ENCODE data around the gene POLR1A. TPM values are rescaled to one million over a fixed set of nuclear protein-coding genes. Genes with fewer than 3 reads are reported as not detected.

Gene POLR1A
- total RNA-seq, 2 experiments from 2014 or later, result 13.1 to 13.4 TPM

DNA sequence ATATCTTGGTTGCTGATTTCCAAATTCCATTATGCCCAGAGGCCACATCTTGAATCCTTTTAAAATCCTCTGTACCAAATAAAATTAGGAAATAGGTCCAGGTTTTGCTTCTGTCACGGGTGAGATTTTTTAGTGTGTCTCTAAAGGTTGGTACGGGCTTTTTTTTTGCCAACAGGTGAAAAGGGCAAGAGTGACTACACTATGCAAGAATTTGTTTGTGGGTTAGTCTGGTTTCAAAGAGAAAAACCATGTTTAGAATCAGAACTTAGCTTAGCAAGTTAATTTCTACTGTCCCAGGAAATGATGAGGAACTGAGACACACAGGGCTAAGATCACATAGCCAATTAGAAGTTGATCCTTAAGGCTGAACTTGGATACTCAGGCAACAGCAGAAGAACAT is 41.7 kb downstream of the POLR1A start:
- Mint-ChIP-seq H3K9me3 (peaks cover 2% of the 10 kb centered on the region), H3K4me3 (no peak overlapping the region), H3K4me1 (ENCODE audit: low read depth) (peaks cover 13% of the 10 kb centered on the region), H3K27me3 (no peaks in the 10 kb centered on the region), H3K36me3 (ENCODE audit: low read depth) (peaks cover 91% of the 10 kb centered on the region), H3K27ac (no peak overlapping the region)
- Histone ChIP-seq H3K4me1 (ENCODE audit: insufficient read depth, low read length) (peaks cover 12% of the 10 kb centered on the region), H3K27me3 (ENCODE audit: control insufficient read depth in 1 of 2, insufficient read depth in 2 of 2, low read length in 2 of 2) (no peaks in the 10 kb centered on the region), H3K4me3 (ENCODE audit: low read length) (no peak overlapping the region), H3K27ac (ENCODE audit: low read depth in 1 of 2, low read length in 2 of 2) (no peak overlapping the region), H3K36me3 (ENCODE audit: insufficient read depth, low read length) (peaks cover 51% of the 10 kb centered on the region), H3K9me3 (ENCODE audit: control insufficient read depth in 1 of 2, insufficient read depth in 1 of 2, low read length in 2 of 2) (no peaks in the 10 kb centered on the region)
- ATAC-seq (ENCODE audit: poor library complexity) (no peak), DNase-seq (no peak)
- no peak for TF ChIP-seq CTCF (IDR thresholded peaks at IDR 0.05)
- ChIA-PET POLR2A (interaction anchor here (0.6 kb wide), 1 partner anchor 21 kb away, joined by 5 read pairs; no protein-coding TSS in a partner anchor), CTCF (no interaction called here)
- intact Hi-C loops (cut with DNase I, micrococcal nuclease), result no loop called here

GRCh38 chr2:86062043-86062442 is 43.6 kb downstream of the POLR1A start:
- no peak overlapping the region for H3K27ac Mint-ChIP-seq
- intact Hi-C loops (cut with DNase I, micrococcal nuclease), result no loop called here
- no peak for TF ChIP-seq CTCF (IDR thresholded peaks at IDR 0.05)
- Histone ChIP-seq H3K27me3 (ENCODE audit: control insufficient read depth in 1 of 2, insufficient read depth in 2 of 2, low read length in 2 of 2) (no peaks in the 10 kb centered on the region), H3K4me1 (ENCODE audit: insufficient read depth, low read length) (no peaks in the 10 kb centered on the region), H3K4me3 (ENCODE audit: low read length) (no peak overlapping the region), H3K27ac (ENCODE audit: low read depth in 1 of 2, low read length in 2 of 2) (no peak overlapping the region), H3K9me3 (ENCODE audit: control insufficient read depth in 1 of 2, insufficient read depth in 1 of 2, low read length in 2 of 2) (no peaks in the 10 kb centered on the region), H3K36me3 (ENCODE audit: insufficient read depth, low read length) (peaks cover 47% of the 10 kb centered on the region)
- H3K4me3 Mint-ChIP-seq, result no peak overlapping the region
- H3K27me3 Mint-ChIP-seq, result no peaks in the 10 kb centered on the region
- peaks cover 89% of the 10 kb centered on the region for H3K36me3 Mint-ChIP-seq (ENCODE audit: low read depth)
- ChIA-PET CTCF (no interaction called here), POLR2A (no interaction called here)
- DNase-seq (no peak), ATAC-seq (ENCODE audit: poor library complexity) (no peak)
- peaks cover 4% of the 10 kb centered on the region for H3K4me1 Mint-ChIP-seq (ENCODE audit: low read depth)
- H3K9me3 Mint-ChIP-seq, result peaks cover 2% of the 10 kb centered on the region

DNA sequence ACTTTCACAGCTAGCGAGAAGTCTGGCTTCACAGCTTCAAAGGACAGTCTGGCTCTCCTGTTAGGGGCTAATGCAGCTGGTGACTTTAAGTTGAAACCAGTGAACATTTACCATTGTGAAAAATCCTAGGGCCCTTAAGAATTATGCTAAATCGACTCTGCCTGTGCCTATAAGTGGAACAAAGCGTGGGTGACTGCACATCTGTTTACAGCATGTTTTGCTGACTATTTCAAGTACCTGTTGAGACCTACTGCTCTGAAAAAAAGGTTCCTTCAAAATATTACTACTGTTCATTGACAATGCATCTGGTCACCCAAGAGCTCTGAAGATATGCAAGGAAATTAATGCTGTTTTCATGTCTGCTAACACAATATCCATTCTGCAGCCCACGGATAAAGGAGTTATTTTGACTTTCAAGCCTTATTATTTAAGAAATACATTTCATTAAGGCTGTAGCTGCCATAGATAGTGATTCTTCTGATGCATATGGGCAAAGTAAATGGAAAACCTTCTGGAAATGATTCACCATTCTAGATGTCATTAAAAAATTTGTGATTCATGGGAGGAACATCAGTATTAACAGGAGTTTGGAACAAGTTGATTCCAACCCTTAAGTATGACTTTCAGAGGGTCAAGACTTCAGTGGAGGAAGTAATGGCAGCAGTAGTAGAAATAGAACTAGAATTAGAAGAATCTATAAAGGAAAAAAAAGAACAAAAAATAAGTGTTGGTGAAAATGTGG is 48.9 kb downstream of the POLR1A start:
- ATAC-seq (ENCODE audit: poor library complexity), result no peak
- intact Hi-C loops (cut with DNase I, micrococcal nuclease), result no loop called here
- H3K9me3 Mint-ChIP-seq, result no peaks in the 10 kb centered on the region
- no peak for TF ChIP-seq CTCF (IDR thresholded peaks at IDR 0.05)
- H3K27me3 ChIP-seq (ENCODE audit: control insufficient read depth in 1 of 2, insufficient read depth in 2 of 2, low read length in 2 of 2), result no peaks in the 10 kb centered on the region
- H3K4me1 ChIP-seq (ENCODE audit: insufficient read depth, low read length), result no peaks in the 10 kb centered on the region
- no peak overlapping the region for H3K27ac Mint-ChIP-seq
- H3K27ac ChIP-seq (ENCODE audit: low read depth in 1 of 2, low read length in 2 of 2), result no peak overlapping the region
- H3K27me3 Mint-ChIP-seq, result no peaks in the 10 kb centered on the region
- H3K36me3 Mint-ChIP-seq (ENCODE audit: low read depth), result peaks cover 86% of the 10 kb centered on the region
- no peak overlapping the region for H3K4me3 ChIP-seq (ENCODE audit: low read length)
- CTCF ChIA-PET, result no interaction called here
- H3K4me3 Mint-ChIP-seq, result no peak overlapping the region
- DNase-seq, result no peak
- H3K9me3 ChIP-seq (ENCODE audit: control insufficient read depth in 1 of 2, insufficient read depth in 1 of 2, low read length in 2 of 2), result no peaks in the 10 kb centered on the region
- peaks cover 39% of the 10 kb centered on the region for H3K36me3 ChIP-seq (ENCODE audit: insufficient read depth, low read length)
- POLR2A ChIA-PET, result no interaction called here
- H3K4me1 Mint-ChIP-seq (ENCODE audit: low read depth), result peaks cover 4% of the 10 kb centered on the region

Data from CD4-positive, alpha-beta T cell (primary cell).